Activated T-helper 1 cell treated with anti-CD3 and anti-CD28 coated beads, Interleukin-12 subunit alpha, Interleukin-12 subunit beta, Interleukin-2, Interleukin-4 antibody, amounts not matched to agents 30 ng/mL and 10 ng/mL and 1 ng/mL, durations not matched to agents 14 hours and 24 hours and 36 hours (primary cell): ENCODE results near the gene TMEM72. TPM values are rescaled to one million over a fixed set of nuclear protein-coding genes. Genes with fewer than 3 reads are reported as not detected.

Source experiments
- DNase-seq: peaks from one replicate; pipeline ENCODE4 v3.0.0; 2021; ENCODE audit warnings: low spot score
- H3K27ac Mint-ChIP-seq: one replicate; pipeline ENCODE4 v1.8.0; 2021; ENCODE audit warnings: mild to moderate bottlenecking, mixed read lengths
- H3K27me3 Mint-ChIP-seq: one replicate; pipeline ENCODE4 v1.8.0; 2022; ENCODE audit warnings: mild to moderate bottlenecking, moderate library complexity, mixed read lengths; ENCODE audit not compliant: insufficient read depth
- H3K36me3 Mint-ChIP-seq: one replicate; pipeline ENCODE4 v1.8.0; 2021; ENCODE audit warnings: low read depth, mixed read lengths
- H3K4me1 Mint-ChIP-seq: one replicate; pipeline ENCODE4 v1.8.0; 2021; ENCODE audit warnings: low read depth, mixed read lengths
- H3K4me3 Mint-ChIP-seq: one replicate; pipeline ENCODE4 v1.8.0; 2021; ENCODE audit warnings: mild to moderate bottlenecking, moderate library complexity, mixed read lengths
- H3K9me3 Mint-ChIP-seq: one replicate; pipeline ENCODE4 v1.8.0; 2021; ENCODE audit warnings: mixed read lengths
- intact Hi-C: fragments of 100-400 bp; cut with micrococcal nuclease; formaldehyde crosslinking; loops from one replicate; pipeline ENCODE4 v1.15.1; 2024
- total RNA-seq: library from RNA; stranded (reverse); gene quantifications from 2 replicates; pipeline ENCODE4 v1.2.3, GENCODE V29; 2022

The TMEM72 gene
- total RNA-seq, 1 donor from 2014 or later, result not detected

GRCh38 chr10:44934416-44935200, 23.5 kb downstream of the TMEM72 start:
- intact Hi-C loops, result loop anchor here (10.0 kb wide), 1 partner anchor 300 kb away; no protein-coding TSS in a partner anchor
- peaks cover 11% of the 10 kb centered on the region for H3K4me1 Mint-ChIP-seq
- no peak for DNase-seq
- H3K4me3 Mint-ChIP-seq, result no peak overlapping the region
- no peaks in the 10 kb centered on the region for H3K36me3 Mint-ChIP-seq
- no peaks in the 10 kb centered on the region for H3K9me3 Mint-ChIP-seq
- H3K27me3 Mint-ChIP-seq, result peaks cover 2% of the 10 kb centered on the region
- H3K27ac Mint-ChIP-seq, result no peak overlapping the region

DNA sequence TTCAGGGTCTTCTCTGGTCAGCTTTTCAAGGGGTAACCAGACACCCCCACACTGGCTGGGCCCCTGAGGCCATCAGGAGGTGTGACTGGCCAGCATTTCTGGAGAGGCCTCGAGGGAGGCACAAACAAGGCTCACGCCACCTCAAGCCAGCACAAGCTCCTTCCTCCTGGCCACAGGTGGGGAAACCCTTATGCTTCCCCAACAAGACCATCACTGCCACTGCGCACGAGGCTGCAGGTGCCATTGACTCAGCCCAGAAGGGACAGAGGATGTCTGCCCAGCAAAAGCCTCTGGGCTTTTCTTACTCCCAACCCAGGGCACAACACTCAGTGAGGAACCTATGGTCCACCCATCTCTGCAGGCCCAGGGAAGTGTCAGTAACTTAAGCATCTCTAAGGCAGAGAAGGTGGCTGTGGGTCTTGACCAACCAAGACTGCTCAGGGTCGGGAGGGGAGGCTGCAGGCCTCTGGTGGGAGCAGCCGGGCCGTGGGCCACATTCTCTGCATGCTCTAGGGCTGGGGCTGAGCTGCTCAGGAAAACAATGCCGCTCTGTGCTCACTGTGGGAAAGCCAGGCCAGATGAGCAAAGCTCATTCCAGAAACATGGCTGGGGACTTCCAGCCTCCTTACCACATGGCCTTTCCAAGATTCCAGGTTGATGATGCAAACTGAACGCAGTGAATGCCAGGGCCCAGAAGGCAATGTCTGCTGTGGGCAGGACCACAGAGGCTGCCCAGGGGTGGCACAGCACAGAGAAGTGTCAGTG, 24.2 kb downstream of the TMEM72 start:
- no peak for DNase-seq
- Mint-ChIP-seq H3K4me1 (peaks cover 11% of the 10 kb centered on the region), H3K4me3 (no peak overlapping the region), H3K27me3 (peaks cover 2% of the 10 kb centered on the region), H3K9me3 (no peaks in the 10 kb centered on the region), H3K27ac (no peak overlapping the region), H3K36me3 (no peaks in the 10 kb centered on the region)
- intact Hi-C loops, result loop anchor here (10.0 kb wide), 1 partner anchor 299 kb away; no protein-coding TSS in a partner anchor

DNA sequence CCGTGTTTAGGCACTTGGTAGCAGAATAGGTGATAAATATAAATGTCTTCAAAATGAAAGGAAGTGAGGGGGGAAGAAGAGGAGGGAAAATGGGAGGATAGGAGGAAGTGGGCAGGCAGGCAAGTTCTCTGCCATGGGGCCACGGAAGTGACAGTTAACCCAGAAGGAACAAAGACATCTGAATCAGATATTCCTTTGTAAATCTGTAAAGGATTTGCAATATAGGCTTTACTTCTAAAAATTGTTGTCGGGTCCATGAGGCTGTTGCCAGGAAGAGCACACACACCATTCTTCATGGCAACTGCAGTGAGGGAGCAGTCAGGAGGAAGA, 24.8 kb downstream of the TMEM72 start:
- H3K4me1 Mint-ChIP-seq, result peaks cover 11% of the 10 kb centered on the region
- intact Hi-C loops, result loop anchor here (10.0 kb wide), 1 partner anchor 299 kb away; no protein-coding TSS in a partner anchor
- no peaks in the 10 kb centered on the region for H3K36me3 Mint-ChIP-seq
- H3K27ac Mint-ChIP-seq, result no peak overlapping the region
- H3K9me3 Mint-ChIP-seq, result no peaks in the 10 kb centered on the region
- H3K4me3 Mint-ChIP-seq, result no peak overlapping the region
- H3K27me3 Mint-ChIP-seq, result peaks cover 2% of the 10 kb centered on the region
- no peak for DNase-seq

- no peak for DNase-seq
- peaks cover 3% of the 10 kb centered on the region for H3K27me3 Mint-ChIP-seq
- H3K9me3 Mint-ChIP-seq, result no peaks in the 10 kb centered on the region
- intact Hi-C loops, result loop anchor here (10.0 kb wide), 1 partner anchor 298 kb away; no protein-coding TSS in a partner anchor
- peaks cover 11% of the 10 kb centered on the region for H3K4me1 Mint-ChIP-seq
- H3K4me3 Mint-ChIP-seq, result no peak overlapping the region
- H3K27ac Mint-ChIP-seq, result no peak overlapping the region
- H3K36me3 Mint-ChIP-seq, result no peaks in the 10 kb centered on the region
Observed at GRCh38 chr10:44936314-44936975, 25.3 kb downstream of the TMEM72 start.

GRCh38 chr10:44937196-44938005, 26.3 kb downstream of the TMEM72 start:
- peaks cover 3% of the 10 kb centered on the region for H3K27me3 Mint-ChIP-seq

GRCh38 chr10:44938956-44939355, 27.8 kb downstream of the TMEM72 start:
- no peak overlapping the region for H3K27ac Mint-ChIP-seq
- peaks cover 1% of the 10 kb centered on the region for H3K9me3 Mint-ChIP-seq
- intact Hi-C loops, result loop anchor here (10.0 kb wide), 1 partner anchor 296 kb away; no protein-coding TSS in a partner anchor
- H3K4me1 Mint-ChIP-seq, result peaks cover 5% of the 10 kb centered on the region
- peaks cover 6% of the 10 kb centered on the region for H3K27me3 Mint-ChIP-seq
- DNase-seq, result no peak
- H3K36me3 Mint-ChIP-seq, result no peaks in the 10 kb centered on the region
- H3K4me3 Mint-ChIP-seq, result no peak overlapping the region

More at GRCh38 chr10:44937196-44938005, 26.3 kb downstream of the TMEM72 start:
- Mint-ChIP-seq H3K9me3 (no peaks in the 10 kb centered on the region), H3K4me3 (no peak overlapping the region), H3K36me3 (no peaks in the 10 kb centered on the region), H3K4me1 (peaks cover 11% of the 10 kb centered on the region), H3K27ac (no peak overlapping the region)
- DNase-seq, result no peak
- intact Hi-C loops, result loop anchor here (10.0 kb wide), 1 partner anchor 297 kb away; no protein-coding TSS in a partner anchor

GRCh38 chr10:44939691-44940401, 28.7 kb downstream of the TMEM72 start:
- intact Hi-C loops, result loop anchor here (10.0 kb wide), 1 partner anchor 295 kb away; no protein-coding TSS in a partner anchor
- no peak overlapping the region for H3K27ac Mint-ChIP-seq
- no peak for DNase-seq

GRCh38 chr10:44944354-44944753, 33.2 kb downstream of the TMEM72 start:
- Mint-ChIP-seq H3K36me3 (peaks cover 1% of the 10 kb centered on the region), H3K9me3 (peaks cover 15% of the 10 kb centered on the region), H3K27ac (no peak overlapping the region), H3K27me3 (peaks cover 8% of the 10 kb centered on the region), H3K4me3 (no peak overlapping the region), H3K4me1 (peaks cover 7% of the 10 kb centered on the region)
- intact Hi-C loops, result no loop called here
- DNase-seq, result no peak

More at GRCh38 chr10:44939691-44940401, 28.7 kb downstream of the TMEM72 start:
- H3K9me3 Mint-ChIP-seq, result peaks cover 10% of the 10 kb centered on the region
- H3K4me3 Mint-ChIP-seq, result no peak overlapping the region
- peaks cover 1% of the 10 kb centered on the region for H3K36me3 Mint-ChIP-seq
- peaks cover 8% of the 10 kb centered on the region for H3K27me3 Mint-ChIP-seq
- H3K4me1 Mint-ChIP-seq, result peaks cover 5% of the 10 kb centered on the region

DNA sequence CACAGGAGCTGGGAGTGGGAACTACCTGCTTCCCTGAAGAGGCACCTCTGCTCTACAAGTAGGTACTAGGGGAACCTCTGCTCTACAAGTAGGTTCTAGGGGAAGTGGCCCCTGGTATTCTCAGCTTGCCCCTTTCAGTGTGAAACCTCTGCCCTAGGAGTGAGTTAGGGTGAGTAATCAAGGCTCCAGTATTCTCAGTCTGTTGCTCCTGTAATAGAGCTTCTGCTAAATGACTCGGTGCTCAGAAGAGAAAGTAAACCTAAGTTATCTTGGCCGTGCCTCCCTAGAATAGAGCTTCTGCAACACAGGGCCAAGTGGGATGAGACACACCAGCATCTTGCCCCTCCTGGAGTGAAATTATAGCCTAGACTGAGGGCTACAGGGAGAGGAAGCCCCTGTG, 35.1 kb downstream of the TMEM72 start:
- Mint-ChIP-seq H3K27me3 (peaks cover 8% of the 10 kb centered on the region), H3K9me3 (peaks cover 15% of the 10 kb centered on the region), H3K4me1 (peaks cover 7% of the 10 kb centered on the region), H3K4me3 (no peak overlapping the region), H3K27ac (no peak overlapping the region), H3K36me3 (peaks cover 1% of the 10 kb centered on the region)
- intact Hi-C loops, result no loop called here
- no peak for DNase-seq

- DNase-seq, result no peak
- no peak overlapping the region for H3K4me3 Mint-ChIP-seq
- intact Hi-C loops, result no loop called here
Observed at GRCh38 chr10:44947371-44948152, 36.4 kb downstream of the TMEM72 start.

DNA sequence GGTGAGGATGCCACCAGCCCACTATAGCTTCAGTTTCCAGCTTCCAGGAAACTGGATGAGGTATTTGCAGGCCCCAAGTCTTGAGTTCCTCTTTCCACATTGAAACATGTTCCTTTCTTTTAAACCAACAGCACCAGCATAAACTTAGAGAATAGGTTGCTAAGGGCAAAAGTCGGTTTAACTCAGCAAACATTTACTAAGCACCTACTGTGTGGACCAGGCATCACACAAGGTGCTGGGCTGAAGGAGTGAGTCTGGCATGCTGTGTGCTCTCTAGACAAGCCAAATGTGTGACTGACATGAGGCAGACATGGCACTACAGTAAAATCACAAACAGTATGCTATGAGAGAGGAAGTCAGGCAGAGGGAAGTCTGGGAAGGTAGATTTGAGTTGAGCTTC, 37.5 kb downstream of the TMEM72 start:
- Mint-ChIP-seq H3K4me3 (no peak overlapping the region), H3K9me3 (peaks cover 15% of the 10 kb centered on the region), H3K27me3 (peaks cover 2% of the 10 kb centered on the region), H3K27ac (no peak overlapping the region), H3K4me1 (peaks cover 7% of the 10 kb centered on the region), H3K36me3 (peaks cover 1% of the 10 kb centered on the region)
- intact Hi-C loops, result no loop called here
- DNase-seq, result no peak

More at GRCh38 chr10:44947371-44948152, 36.4 kb downstream of the TMEM72 start:
- Mint-ChIP-seq H3K4me1 (peaks cover 7% of the 10 kb centered on the region), H3K9me3 (peaks cover 15% of the 10 kb centered on the region), H3K27ac (no peak overlapping the region), H3K36me3 (peaks cover 1% of the 10 kb centered on the region), H3K27me3 (peaks cover 5% of the 10 kb centered on the region)
